ENCODE measurements around the gene RIBC2.

The RIBC2 gene

GRCh38 chr22:45481661-45482060 is 68.2 kb downstream of the RIBC2 start:
- H2AFZ ChIP-seq (ENCODE audit: insufficient read depth, low read length, poor library complexity): no peak overlapping the region
- no peak overlapping the region for H2BK120ac ChIP-seq (ENCODE audit: insufficient read depth, low read length, poor library complexity)
- DNase-seq: no peak
- no peak overlapping the region for H4K91ac ChIP-seq (ENCODE audit: low read depth, low read length)
- H4K8ac ChIP-seq (ENCODE audit: low read depth, low read length): no peak overlapping the region
- WGBS (ENCODE audit: extremely low coverage, insufficient coverage, insufficient read length): no CpG with 5 or more reads among the region's 5 CpGs
- peaks cover 14% of the 10 kb centered on the region for H3K79me1 ChIP-seq (ENCODE audit: low read length)
- H3K27ac ChIP-seq (ENCODE audit: low read depth, low read length): no peak overlapping the region
- H4K12ac ChIP-seq (ENCODE audit: low read depth, low read length): no peak overlapping the region
- H3K23ac ChIP-seq (ENCODE audit: low read length): no peak overlapping the region
- no peak overlapping the region for H2AK5ac ChIP-seq (ENCODE audit: low read length)
- peaks cover 14 to 18% of the 10 kb centered on the region in 2 experiments for H3K4me1 ChIP-seq (ENCODE audit: control insufficient read depth in 1 of 2, insufficient read depth in 2 of 2, low read length in 2 of 2)
- no peak overlapping the region for H2BK12ac ChIP-seq (ENCODE audit: low read length)
- H3K9me3 ChIP-seq (ENCODE audit: insufficient read depth, low read depth, low read length): peaks cover 5% of the 10 kb centered on the region
- no peak overlapping the region for H3K4me2 ChIP-seq (ENCODE audit: low read length)
- H3K9ac ChIP-seq (ENCODE audit: low read length): no peak overlapping the region
- no peaks in the 10 kb centered on the region for H3K36me3 ChIP-seq (ENCODE audit: control insufficient read depth in 1 of 2, insufficient read depth in 2 of 2, low read length in 2 of 2)
- no peak overlapping the region for H3K18ac ChIP-seq (ENCODE audit: low read length)
- H3K27me3 ChIP-seq (ENCODE audit: insufficient read depth, low read length): no peaks in the 10 kb centered on the region
- H3K4me3 ChIP-seq (ENCODE audit: low read depth, low read length): no peak overlapping the region
- H2BK5ac ChIP-seq (ENCODE audit: low read depth, low read length, poor library complexity): no peak overlapping the region
- H3K4ac ChIP-seq (ENCODE audit: low read depth, low read length): no peak overlapping the region
- H3K14ac ChIP-seq (ENCODE audit: low read length): no peak overlapping the region
- H3K79me2 ChIP-seq (ENCODE audit: control insufficient read depth, insufficient read depth, low read length, poor library complexity): no peaks in the 10 kb centered on the region
